ENCODE results near the gene COBL.
A peak's percentile ranks its signal among the peaks of the same experiment; 100 is the strongest.

COBL gene

GRCh38 chr7:51113560-51113959 is 203.0 kb downstream of the COBL start:
- DNase-seq (ENCODE audit: low read depth), result no peak

GRCh38 chr7:51111241-51111940 is 205.2 kb downstream of the COBL start:
- DNase-seq (ENCODE audit: low read depth), result no peak

GRCh38 chr7:51108134-51108533 is 208.5 kb downstream of the COBL start:
- no peak for DNase-seq (ENCODE audit: low read depth)

DNA sequence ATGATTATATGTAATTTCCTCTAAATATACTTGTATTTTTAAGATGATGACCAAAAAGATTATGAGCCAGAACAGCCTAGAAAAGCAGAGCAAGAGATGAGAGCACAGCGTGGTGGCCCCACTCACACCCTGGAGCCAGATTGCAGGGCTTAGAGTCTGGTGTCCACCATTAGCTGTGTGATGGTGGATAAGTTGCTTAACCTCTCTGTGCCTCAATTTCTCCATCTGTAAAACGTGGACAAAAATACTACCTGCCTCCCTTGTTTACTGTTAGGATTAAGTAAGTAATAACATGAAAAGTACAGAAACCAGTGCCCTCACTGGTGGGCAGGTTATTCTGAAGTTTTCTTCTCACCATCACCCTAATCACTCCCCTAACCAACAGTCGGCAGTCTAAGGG is 212.3 kb downstream of the COBL start:
- DNase-seq (ENCODE audit: low read depth), result no peak

DNA sequence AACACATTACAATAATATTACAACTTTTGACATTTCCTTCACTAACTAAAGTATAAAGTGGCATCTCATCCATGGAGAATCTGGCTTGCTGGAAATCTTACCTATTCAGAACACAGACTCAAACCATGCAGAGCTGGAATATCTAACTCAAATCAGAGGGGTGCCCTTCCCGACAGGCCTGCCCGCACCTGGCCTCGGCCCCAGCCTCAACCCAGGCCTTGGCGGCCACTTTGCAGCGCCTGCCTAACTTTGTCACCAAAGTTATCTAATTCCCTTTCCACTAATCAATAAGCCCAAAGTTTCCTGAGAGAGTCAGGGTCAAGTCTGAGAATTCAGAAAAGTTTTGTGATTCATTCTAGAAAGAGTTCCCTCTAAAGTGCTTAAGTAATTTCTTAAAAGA is 212.9 kb downstream of the COBL start:
- no peak for DNase-seq (ENCODE audit: low read depth)

DNA sequence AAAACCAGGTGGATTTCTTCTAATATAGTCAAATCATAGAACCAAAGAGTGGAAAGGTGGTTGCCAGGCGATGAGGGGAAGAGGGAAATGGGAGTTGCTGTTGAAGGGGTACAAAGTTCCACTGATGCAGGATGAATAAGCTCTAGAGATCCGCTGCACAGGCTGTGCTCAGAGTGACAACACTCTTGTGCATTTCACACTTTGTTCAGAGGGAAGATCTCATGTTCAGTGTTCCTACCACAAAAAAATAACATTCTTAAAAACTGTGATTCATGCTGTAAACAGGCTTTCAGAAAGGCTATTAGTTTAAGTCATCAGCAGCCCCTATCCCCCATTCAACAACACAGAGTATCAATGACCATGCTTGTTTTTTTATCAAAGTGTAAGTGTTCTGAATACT is 213.8 kb downstream of the COBL start:
- DNase-seq (ENCODE audit: low read depth), result peak; percentile 35

DNA sequence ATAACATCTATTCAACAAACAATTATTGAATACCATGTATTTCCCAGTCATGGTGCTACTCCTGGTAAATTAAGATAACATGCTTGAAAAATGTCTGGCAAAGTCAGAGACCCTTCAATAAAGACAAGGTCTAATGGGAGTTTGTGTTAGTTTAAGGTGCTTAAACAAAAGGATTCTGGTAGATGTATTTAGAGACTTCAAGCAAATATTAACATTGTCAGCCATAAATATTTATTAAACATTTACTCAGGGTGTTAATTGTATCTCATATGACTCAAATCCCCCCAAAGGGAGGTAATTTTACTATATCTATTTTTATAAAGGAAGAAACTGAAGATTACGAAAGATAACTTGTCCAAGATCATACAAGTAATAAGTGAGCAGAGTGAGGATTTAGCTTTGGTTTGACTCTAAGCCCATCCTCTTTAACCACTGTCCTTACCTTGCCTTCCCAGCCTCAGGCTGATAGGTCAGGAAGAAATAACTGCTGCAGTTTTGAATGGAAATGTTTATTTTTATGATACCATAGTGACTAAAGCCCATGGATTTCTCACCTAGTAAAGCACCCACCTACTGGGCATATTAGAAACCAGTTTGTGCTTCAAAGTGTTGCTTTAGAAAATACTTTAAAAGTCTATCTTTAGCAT is 215.4 kb downstream of the COBL start:
- DNase-seq (ENCODE audit: low read depth), result no peak

- peak; percentile 3 for DNase-seq (ENCODE audit: low read depth)
Observed at GRCh38 chr7:51090411-51090810, 226.2 kb downstream of the COBL start.

GRCh38 chr7:51085034-51085692 is 231.4 kb downstream of the COBL start:
- no peak for DNase-seq (ENCODE audit: low read depth)

GRCh38 chr7:51084121-51084520 is 232.5 kb downstream of the COBL start:
- DNase-seq (ENCODE audit: low read depth), result no peak

DNA sequence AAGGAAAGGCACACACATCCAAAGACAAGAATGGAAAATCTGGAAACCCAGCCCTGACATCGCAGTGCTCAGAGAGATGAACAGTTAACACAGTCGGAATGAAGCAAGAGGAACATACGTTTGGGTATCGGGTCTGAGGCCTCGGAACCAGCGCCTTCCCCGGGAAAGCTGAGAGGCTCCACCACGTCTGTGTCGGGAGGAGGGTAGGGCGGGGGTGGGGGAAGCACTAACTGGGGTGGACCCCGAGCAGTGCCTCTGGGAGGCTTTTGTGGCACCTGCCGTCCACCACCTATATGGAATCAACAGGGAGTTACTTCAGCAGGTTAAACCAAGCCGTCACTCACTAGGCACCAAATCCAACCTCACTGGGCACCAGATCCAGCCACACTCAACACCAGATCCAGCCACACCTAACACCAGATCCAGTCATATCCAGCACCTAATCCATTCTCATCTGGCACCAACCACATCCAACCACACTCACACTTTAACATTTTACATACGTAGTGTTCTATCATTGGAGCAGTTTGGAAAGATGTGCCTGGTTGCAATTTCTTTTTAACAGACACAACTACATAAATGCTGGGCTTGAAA is 233.6 kb downstream of the COBL start:
- no peak for DNase-seq (ENCODE audit: low read depth)

DNA sequence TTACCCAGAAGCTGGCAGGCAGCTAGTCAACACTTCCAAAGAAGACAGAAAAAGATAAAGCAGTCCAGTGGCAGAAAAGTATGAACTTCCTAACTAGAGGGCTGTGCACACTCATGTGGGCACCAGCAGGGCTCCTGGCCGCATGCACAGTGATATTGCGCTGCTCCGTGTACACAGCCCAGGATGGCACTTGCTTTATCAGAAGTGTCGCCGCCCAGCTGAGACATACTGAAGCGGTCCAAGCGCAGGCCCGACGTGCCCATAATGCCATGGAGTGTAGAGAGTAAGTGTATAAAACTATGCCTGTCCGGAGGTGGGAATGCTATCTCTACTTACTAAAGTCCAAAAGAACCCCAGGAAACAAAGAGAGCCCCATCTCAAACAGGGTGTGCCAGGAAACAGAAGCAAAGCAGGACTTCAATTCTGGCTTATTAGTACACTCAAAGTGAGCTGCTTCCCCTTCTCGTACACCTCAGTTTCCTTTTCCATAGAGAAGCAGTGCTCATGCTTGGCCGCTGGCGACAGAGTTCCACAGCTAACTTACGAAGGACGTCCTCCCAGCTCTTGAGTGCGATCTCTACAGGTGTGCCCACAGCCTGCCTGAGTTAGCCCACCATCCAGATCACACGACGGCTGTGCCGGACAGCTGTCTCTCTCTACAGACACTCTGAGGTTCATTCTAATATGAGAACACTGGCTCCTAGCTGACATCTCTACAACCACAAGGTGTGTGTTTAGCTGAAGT is 234.3 kb downstream of the COBL start:
- DNase-seq (ENCODE audit: low read depth), result no peak

- DNase-seq (ENCODE audit: low read depth), result no peak
Observed at GRCh38 chr7:51081270-51081890, 235.2 kb downstream of the COBL start.

DNA sequence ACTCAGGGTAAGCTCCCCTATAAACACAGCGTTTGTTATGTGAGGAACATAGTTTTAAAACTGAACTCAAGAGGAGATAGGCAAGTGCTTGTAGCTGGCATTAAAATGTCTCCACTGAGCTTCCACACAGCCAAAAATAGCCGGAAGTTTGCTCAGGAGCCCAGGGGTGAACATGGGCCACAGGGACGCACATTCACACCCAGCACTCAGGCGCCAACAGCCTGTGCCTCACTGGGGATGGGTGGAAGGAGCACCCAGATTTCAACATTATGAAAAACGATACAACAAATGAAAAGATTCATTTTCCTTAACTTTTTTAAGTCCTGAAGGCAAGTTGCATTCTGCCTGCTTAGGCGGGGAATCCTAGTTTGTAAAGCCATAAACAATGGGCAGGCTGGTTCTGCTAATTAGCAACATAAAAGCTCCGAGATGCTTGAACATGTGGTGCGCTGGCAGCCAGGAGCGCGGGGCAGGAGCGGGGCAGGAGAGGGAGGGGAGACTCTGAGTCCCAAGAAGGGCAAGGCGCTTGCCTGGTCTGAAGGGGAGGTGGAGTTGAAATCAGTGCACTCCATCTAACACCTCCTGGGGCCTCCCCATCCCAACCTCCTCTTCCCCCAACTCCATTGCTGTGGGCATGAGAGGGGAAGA is 235.9 kb downstream of the COBL start:
- DNase-seq (ENCODE audit: low read depth), result no peak

DNA sequence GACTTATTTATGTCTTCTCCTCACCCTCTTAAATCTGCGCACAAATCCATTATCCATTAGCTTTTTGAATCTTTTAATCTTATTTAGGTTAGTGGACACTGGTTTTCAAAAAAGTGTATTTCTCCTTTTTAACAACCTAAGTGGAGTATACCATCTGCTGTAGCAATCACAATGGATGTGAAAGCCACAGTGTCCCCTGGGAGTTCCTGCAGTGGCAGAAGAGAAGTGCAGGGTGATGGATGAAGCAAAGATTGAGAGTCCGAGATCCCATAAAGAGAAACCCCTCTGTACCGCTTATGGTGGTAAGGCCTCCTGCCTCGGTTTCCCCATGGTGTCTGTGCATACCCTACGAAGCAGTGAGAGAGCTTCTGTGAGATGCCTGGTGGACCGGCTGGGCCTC is 236.4 kb downstream of the COBL start:
- DNase-seq (ENCODE audit: low read depth), result no peak

- DNase-seq (ENCODE audit: low read depth), result no peak
Observed at GRCh38 chr7:51079494-51079893, 237.1 kb downstream of the COBL start.

- DNase-seq (ENCODE audit: low read depth), result no peak
Observed at GRCh38 chr7:51078653-51079052, 238.0 kb downstream of the COBL start.

DNA sequence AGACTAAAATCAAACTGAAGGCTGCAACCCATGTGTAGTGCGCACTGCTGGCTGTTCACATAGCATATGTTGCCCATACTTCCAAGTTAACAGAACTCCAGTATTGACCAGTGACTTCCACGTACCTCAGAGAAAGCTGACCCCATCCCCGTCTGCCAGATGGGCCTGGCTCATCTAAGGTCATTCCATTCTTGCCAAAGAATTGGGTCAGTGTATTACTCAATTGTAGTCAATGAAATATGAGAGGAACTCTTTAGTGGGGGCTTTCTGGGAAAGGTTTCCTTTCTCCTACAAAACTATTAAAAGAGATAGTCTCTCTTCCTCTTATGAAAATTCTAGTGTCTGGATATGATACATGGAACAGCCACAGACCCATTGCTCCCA is 238.6 kb downstream of the COBL start:
- no peak for DNase-seq (ENCODE audit: low read depth)

DNA sequence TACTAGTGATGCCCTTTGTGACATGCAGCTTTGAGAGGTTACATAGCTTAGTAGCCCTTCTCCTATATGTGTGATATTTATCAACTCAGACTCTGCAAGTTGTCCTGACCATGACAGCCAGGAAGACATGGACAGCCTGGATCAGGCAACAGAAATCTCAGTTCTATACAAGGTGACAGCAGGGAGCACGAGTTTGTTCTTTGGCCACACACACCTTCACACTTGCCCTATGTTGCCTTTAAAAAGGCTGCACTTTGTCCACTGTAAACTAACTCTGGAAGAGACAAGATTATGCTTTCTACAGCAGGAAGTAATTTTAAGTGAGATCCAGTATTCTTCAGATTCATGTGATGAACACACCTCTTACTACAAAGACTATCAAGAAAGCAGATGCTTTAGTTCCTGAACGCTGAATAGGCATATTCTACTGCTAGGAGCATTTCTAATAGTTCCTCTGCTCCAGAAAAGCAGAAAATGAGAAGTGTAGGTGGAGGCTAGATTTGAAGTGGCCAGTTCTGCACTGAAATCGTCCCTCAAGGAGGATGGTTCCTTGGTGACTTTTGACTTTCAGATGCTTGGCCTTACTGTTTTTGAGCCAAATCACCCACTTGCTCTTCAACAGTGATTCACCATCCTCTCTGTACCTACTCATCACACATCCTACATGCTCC is 239.2 kb downstream of the COBL start:
- no peak for DNase-seq (ENCODE audit: low read depth)

DNA sequence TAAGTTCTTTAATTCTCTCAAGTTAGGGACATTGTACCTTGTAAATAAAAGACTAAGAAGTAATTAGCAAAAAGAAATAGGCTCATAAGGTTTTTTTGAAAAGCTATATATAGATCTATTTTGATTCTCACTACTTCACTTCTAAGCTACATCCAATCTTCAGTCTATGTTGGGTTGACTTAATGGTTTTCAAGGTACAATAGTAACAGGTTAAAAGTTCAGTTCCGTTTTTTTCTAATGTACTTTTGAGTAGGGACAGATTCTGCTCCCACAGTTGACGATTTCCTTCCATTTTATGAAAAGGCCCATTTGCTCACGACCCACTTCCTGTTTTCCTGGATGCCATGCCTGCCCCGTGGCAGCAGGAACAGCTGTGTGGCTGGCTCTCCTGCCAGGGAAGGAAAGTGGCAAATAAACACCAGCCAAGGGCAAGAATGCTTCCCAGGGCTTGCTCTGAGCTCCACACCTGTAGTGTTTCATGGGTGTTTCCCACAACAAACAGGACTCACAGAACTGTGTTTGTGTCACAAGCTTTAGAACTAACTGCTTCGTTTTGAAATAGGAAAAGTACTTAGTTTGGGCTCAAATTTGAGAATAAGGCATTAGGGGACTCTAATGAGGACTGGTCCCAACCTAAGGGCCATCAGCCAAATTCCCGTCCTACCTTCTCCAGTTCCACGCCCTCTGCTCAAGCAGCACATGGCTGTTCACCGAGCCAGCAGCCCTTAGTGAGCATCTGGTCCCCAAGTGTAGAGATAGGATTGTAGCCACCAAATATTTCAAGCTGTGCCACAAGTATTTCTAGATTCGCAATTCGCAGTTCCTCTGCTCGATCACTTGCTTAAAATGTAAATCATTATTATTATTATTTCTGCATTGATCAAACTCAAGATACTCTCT is 240.7 kb downstream of the COBL start:
- DNase-seq (ENCODE audit: low read depth), result no peak

Measured in EH (cell line).